GM21528 (cell line): ENCODE data around the gene SCAPER.
A peak's percentile ranks its signal among the peaks of the same experiment; 100 is the strongest.

Experiments used
- ATAC-seq: cut with Tn5 transposase; IDR thresholded peaks from one replicate; pipeline ENCODE4 v1.9.1; 2021; ENCODE audit warnings: mild to moderate bottlenecking, moderate library complexity; ENCODE audit not compliant: unreplicated experiment, low FRiP score

The SCAPER gene

GRCh38 chr15:76345880-76346668, 559.1 kb downstream of the SCAPER start:
- ATAC-seq: peak; percentile 59

GRCh38 chr15:76345583-76345879, 559.6 kb downstream of the SCAPER start:
- no peak for ATAC-seq

GRCh38 chr15:76344893-76345582, 560.1 kb downstream of the SCAPER start:
- no peak for ATAC-seq

GRCh38 chr15:76343313-76343996, 561.7 kb downstream of the SCAPER start:
- ATAC-seq: no peak

GRCh38 chr15:76342382-76343201, 562.5 kb downstream of the SCAPER start:
- ATAC-seq: no peak

- no peak for ATAC-seq
Measured at GRCh38 chr15:76342058-76342381, 563.1 kb downstream of the SCAPER start.

GRCh38 chr15:76341366-76342057, 563.6 kb downstream of the SCAPER start:
- ATAC-seq: no peak

- no peak for ATAC-seq
Measured at GRCh38 chr15:76340803-76341365, 564.3 kb downstream of the SCAPER start.

GRCh38 chr15:76340198-76340802, 564.8 kb downstream of the SCAPER start:
- no peak for ATAC-seq

- ATAC-seq: no peak
Measured at GRCh38 chr15:76339305-76340197, 565.6 kb downstream of the SCAPER start.

- ATAC-seq: no peak
Measured at GRCh38 chr15:76338486-76339304, 566.4 kb downstream of the SCAPER start.

GRCh38 chr15:76337696-76338485, 567.2 kb downstream of the SCAPER start:
- no peak for ATAC-seq

- no peak for ATAC-seq
Measured at GRCh38 chr15:76337059-76337695, 568.0 kb downstream of the SCAPER start.

- peak; percentile 51 for ATAC-seq
Measured at GRCh38 chr15:76336254-76337058, 568.7 kb downstream of the SCAPER start, which contains the start of gene ISL2. Gene ISL2 (plus strand): TSS chr15:76336773. CDS start chr15:76336884, 111 bp downstream.
